Endothelial cell of umbilical vein (primary cell): ENCODE results near the gene B4GALT5. TPM values are rescaled to one million over a fixed set of nuclear protein-coding genes. Genes with fewer than 3 reads are reported as not detected.

Experiments used
- BruUV-seq: library from RNA; stranded (reverse); fragments of 400-500 nt; replicated peaks from 2 replicates; lab custom pipeline; 2021; lab: Mats Ljungman, UMichigan
- CTCF ChIA-PET: fragments of 300-600, 350-600 bp; sonication (Branson Sonifier 250); formaldehyde crosslinking; loops from one replicate; lab custom pipeline; 2021; ENCODE audit warnings: antibody characterized with exemption, inconsistent platforms; lab: Charles Lee
- POLR2A ChIA-PET: fragments of 300-600, 350-600 bp; sonication (Branson Sonifier 250); formaldehyde crosslinking; loops from one replicate; lab custom pipeline; 2021; ENCODE audit warnings: antibody characterized with exemption, inconsistent platforms; lab: Charles Lee
- DNase-seq: peaks from one replicate; pipeline ENCODE4 v3.0.0-alpha.2; 2011; ENCODE audit warnings: low read depth, low spot score
- FAIRE-seq: peaks from 2 replicates; lab custom pipeline; 2011; peaks lifted over from hg19 to GRCh38; lab: Jason Lieb, UNC
- H2AFZ ChIP-seq: 2 replicates; pipeline ENCODE4 v1.6.0; 2012; ENCODE audit warnings: low read depth, low read length, control low read depth, inconsistent platforms
- H3K27ac ChIP-seq: 2 replicates; pipeline ENCODE4 v1.5.1; 2011; ENCODE audit warnings: low read depth, mild to moderate bottlenecking, control low read depth, low read length, moderate library complexity; ENCODE audit not compliant: insufficient read depth
- H3K27me3 ChIP-seq, 2 experiments: 2 replicates each; pipeline versions ENCODE4 v1.6.0 to v1.6.1; 2011; ENCODE audit warnings: low read length in 2 of 2, mixed read lengths in 1 of 2; ENCODE audit not compliant: control insufficient read depth in 2 of 2, insufficient read depth in 2 of 2
- H3K36me3 ChIP-seq, 2 experiments: 2 replicates in 1 of 2; 3 replicates in 1 of 2; pipeline ENCODE4 v1.5.1; 2011; ENCODE audit warnings: low read length in 2 of 2, mild to moderate bottlenecking in 1 of 2, moderate library complexity in 1 of 2; ENCODE audit not compliant: control insufficient read depth in 2 of 2, insufficient read depth in 2 of 2; ENCODE audit errors: extremely low read depth in 1 of 2
- H3K4me1 ChIP-seq: 3 replicates; pipeline ENCODE4 v1.5.1; 2011; ENCODE audit warnings: mild to moderate bottlenecking, low read length; ENCODE audit not compliant: control insufficient read depth, insufficient read depth; ENCODE audit errors: extremely low read depth
- H3K4me2 ChIP-seq: 2 replicates; pipeline ENCODE4 v1.6.1; 2011; ENCODE audit warnings: low read length, control low read depth, mixed read lengths; ENCODE audit not compliant: insufficient read depth
- H3K4me3 ChIP-seq, 3 experiments: fragments of 200-600 bp in 1 of 3; sonication (generic), shearing (Covaris generic) in 1 of 3; replicated peaks in 1 of 3; 2 replicates each; pipeline ENCODE4 v1.5.1; 2011 to 2016; ENCODE audit warnings: control low read depth in 3 of 3, low read length in 3 of 3, mild to moderate bottlenecking in 2 of 3, inconsistent platforms in 1 of 3, low read depth in 1 of 3, moderate library complexity in 1 of 3; ENCODE audit not compliant: insufficient read depth in 1 of 3
- H3K79me2 ChIP-seq: 2 replicates; pipeline ENCODE4 v1.6.0; 2012; ENCODE audit warnings: low read length, inconsistent platforms; ENCODE audit not compliant: control insufficient read depth, insufficient read depth
- H3K9ac ChIP-seq: replicated peaks from 2 replicates; pipeline ENCODE3; 2011; ENCODE audit warnings: low read length, control low read depth; ENCODE audit not compliant: insufficient read depth; ENCODE audit errors: extremely low read depth
- H3K9me1 ChIP-seq: replicated peaks from 3 replicates; pipeline ENCODE4 v1.6.0; 2011; ENCODE audit warnings: mild to moderate bottlenecking, low read length; ENCODE audit not compliant: control insufficient read depth, insufficient read depth; ENCODE audit errors: extremely low read depth
- H3K9me3 ChIP-seq: replicated peaks from 2 replicates; pipeline ENCODE4 v1.5.1; 2012; ENCODE audit warnings: low read length, inconsistent platforms; ENCODE audit not compliant: control insufficient read depth, insufficient read depth
- H4K20me1 ChIP-seq: replicated peaks from 2 replicates; pipeline ENCODE3; 2011; ENCODE audit warnings: mild to moderate bottlenecking, low read length; ENCODE audit not compliant: control insufficient read depth, insufficient read depth; ENCODE audit errors: extremely low read depth
- CTCF ChIP-seq, 2 donors: IDR thresholded peaks; 1 replicate in 1 of 2; 2 replicates in 1 of 2; pipeline ENCODE4 v1.5.1; 2011; ENCODE audit warnings: low read length in 2 of 2, mild to moderate bottlenecking in 2 of 2, moderate library complexity in 2 of 2, control low read depth in 1 of 2, inconsistent platforms in 1 of 2, low read depth in 1 of 2; ENCODE audit not compliant: insufficient read depth in 1 of 2; ENCODE audit errors: extremely low read depth in 1 of 2
- EZH2 ChIP-seq: IDR thresholded peaks from 2 replicates; pipeline ENCODE4 v1.6.1; 2012; ENCODE audit warnings: borderline replicate concordance, low read depth, mild to moderate bottlenecking, moderate library complexity, low read length, inconsistent platforms; ENCODE audit not compliant: severe bottlenecking
- dilution Hi-C: fragments of 300-500 bp; cut with MboI; formaldehyde crosslinking; loops from one replicate; pipeline ENCODE4 v1.15.0; 2019; ENCODE audit warnings: low sequenced_read_pairs; ENCODE audit not compliant: extremely low pct_ligation_motif_present
- intact Hi-C: fragments of 100-400 bp; cut with micrococcal nuclease; formaldehyde crosslinking; loops from one replicate; pipeline ENCODE4 v1.10.0; 2022
- polyA plus RNA-seq, 4 experiments: library from polyadenylated mRNA; depleted of rRNA in 3 of 4; stranded (reverse) in 3 of 4; unstranded in 1 of 4; fragments of >200 nt; gene quantifications; 2 replicates each; pipeline versions ENCODE4 v1.2.1 to v1.2.3, GENCODE V29; 2011 to 2012; ENCODE audit warnings: missing spikeins in 1 of 4
- total RNA-seq: library from RNA; stranded (reverse); gene quantifications from 2 replicates; pipeline ENCODE4 v1.2.3, GENCODE V29; 2021

The B4GALT5 gene
- total and polyA plus RNA-seq, 2 donors (not counting 3 experiments of a cell fraction or from before 2014, with no cell fraction given) = 54.4 to 70.1 TPM

GRCh38 chr20:49687595-49688567 is 25.8 kb downstream of the B4GALT5 start:
- no TSS peak for BruUV-seq
- Histone ChIP-seq H3K4me3 (no peak overlapping the region), H3K9me1 (no peaks in the 10 kb centered on the region), H3K79me2 (peaks cover 96% of the 10 kb centered on the region), H3K27ac (no peak overlapping the region), H4K20me1 (peaks cover 5% of the 10 kb centered on the region), H2AFZ (no peak overlapping the region), H3K9ac (no peak overlapping the region), H3K36me3 (no peaks in the 10 kb centered on the region), H3K4me2 (no peak overlapping the region), H3K4me1 (peaks cover 35% of the 10 kb centered on the region), H3K9me3 (no peaks in the 10 kb centered on the region), H3K27me3 (no peaks in the 10 kb centered on the region)
- CTCF ChIA-PET = interaction anchor here (1.2 kb wide), 1 partner anchor 19 kb away, joined by 4 read pairs; no protein-coding TSS in a partner anchor
- FAIRE-seq = no peak
- TF ChIP-seq CTCF (IDR thresholded peaks at IDR 0.05; ENCODE audit: extremely low read depth in 1 of 2, insufficient read depth in 1 of 2, low read depth in 1 of 2, low read length in 2 of 2) (no peak), EZH2 (no peak)
- DNase-seq = no peak
- dilution Hi-C loops (no loop called here), intact Hi-C loops (no loop called here)
- POLR2A ChIA-PET = interaction anchor here (0.7 kb wide), 1 partner anchor 433 kb away, joined by 4 read pairs; no protein-coding TSS in a partner anchor
